ENCODE measurements around the gene CHRDL2. TPM values are rescaled to one million over a fixed set of nuclear protein-coding genes. Genes with fewer than 3 reads are reported as not detected.

The CHRDL2 gene
- total and polyA plus RNA-seq, 2 donors (not counting 1 experiment from before 2014, with no cell fraction given), result 0.24 TPM; not detected in 1

DNA sequence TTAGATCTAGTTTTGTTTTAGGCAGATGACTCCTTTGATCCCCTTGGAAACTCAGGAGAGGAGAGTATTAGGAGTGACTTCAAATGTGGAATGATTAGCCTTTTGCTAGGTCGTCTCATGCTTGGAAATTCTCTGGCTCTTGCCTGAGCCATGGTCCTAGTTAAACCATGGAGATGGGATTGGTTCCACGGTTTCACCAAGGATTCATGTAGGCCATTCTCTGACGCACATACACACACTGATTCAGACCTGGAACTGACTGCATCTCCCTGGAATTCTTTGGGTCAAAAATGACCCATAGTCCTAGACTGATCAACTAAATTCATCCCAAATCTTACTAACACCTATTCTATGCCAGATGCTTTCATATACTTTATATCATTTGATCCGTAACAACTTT is 82.3 kb downstream of the CHRDL2 start:
- peaks cover 0 to 11% of the 10 kb centered on the region in 2 experiments for H3K36me3 ChIP-seq (replicated peaks in 1 of 2; ENCODE audit: control extremely low read depth in 1 of 2, control insufficient read depth in 1 of 2, extremely low read depth in 1 of 2, insufficient read depth in 2 of 2, low read length in 1 of 2)
- H3K27ac Mint-ChIP-seq, result no peak overlapping the region
- no peaks in the 10 kb centered on the region for H3K4me1 Mint-ChIP-seq
- TF ChIP-seq EZH2 (IDR thresholded peaks at IDR 0.05; ENCODE audit: borderline replicate concordance, insufficient read depth, low read depth, low read length, poor library complexity, severe bottlenecking), result no peak
- TF ChIP-seq, protein P1, sequence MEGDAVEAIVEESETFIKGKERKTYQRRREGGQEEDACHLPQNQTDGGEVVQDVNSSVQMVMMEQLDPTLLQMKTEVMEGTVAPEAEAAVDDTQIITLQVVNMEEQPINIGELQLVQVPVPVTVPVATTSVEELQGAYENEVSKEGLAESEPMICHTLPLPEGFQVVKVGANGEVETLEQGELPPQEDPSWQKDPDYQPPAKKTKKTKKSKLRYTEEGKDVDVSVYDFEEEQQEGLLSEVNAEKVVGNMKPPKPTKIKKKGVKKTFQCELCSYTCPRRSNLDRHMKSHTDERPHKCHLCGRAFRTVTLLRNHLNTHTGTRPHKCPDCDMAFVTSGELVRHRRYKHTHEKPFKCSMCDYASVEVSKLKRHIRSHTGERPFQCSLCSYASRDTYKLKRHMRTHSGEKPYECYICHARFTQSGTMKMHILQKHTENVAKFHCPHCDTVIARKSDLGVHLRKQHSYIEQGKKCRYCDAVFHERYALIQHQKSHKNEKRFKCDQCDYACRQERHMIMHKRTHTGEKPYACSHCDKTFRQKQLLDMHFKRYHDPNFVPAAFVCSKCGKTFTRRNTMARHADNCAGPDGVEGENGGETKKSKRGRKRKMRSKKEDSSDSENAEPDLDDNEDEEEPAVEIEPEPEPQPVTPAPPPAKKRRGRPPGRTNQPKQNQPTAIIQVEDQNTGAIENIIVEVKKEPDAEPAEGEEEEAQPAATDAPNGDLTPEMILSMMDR (IDR thresholded peaks at IDR 0.05), result no peak
- no peaks in the 10 kb centered on the region for H3K9me3 Mint-ChIP-seq (ENCODE audit: insufficient read depth)
- H3K4me1 ChIP-seq (ENCODE audit: control insufficient read depth in 2 of 2, insufficient read depth in 2 of 2, low read length in 2 of 2), result no peaks in the 10 kb centered on the region
- H3K9ac ChIP-seq (ENCODE audit: low read length), result no peak overlapping the region
- H4K20me1 ChIP-seq (ENCODE audit: control insufficient read depth, insufficient read depth, low read length, poor library complexity, severe bottlenecking), result no peaks in the 10 kb centered on the region
- no peaks in the 10 kb centered on the region for H3K27me3 ChIP-seq (replicated peaks in 1 of 4; ENCODE audit: control extremely low read depth in 1 of 4, control insufficient read depth in 3 of 4, insufficient read depth in 4 of 4, low read length in 3 of 4)
- CTCF ChIA-PET, result no interaction called here
- ATAC-seq (ENCODE audit: low read depth) (no peak), DNase-seq (no peak)
- H3K4me2 ChIP-seq (replicated peaks; ENCODE audit: low read depth, low read length, poor library complexity, severe bottlenecking), result no peak overlapping the region
- no peaks in the 10 kb centered on the region for H3K9me3 ChIP-seq (ENCODE audit: control extremely low read depth in 1 of 3, control insufficient read depth in 2 of 3, insufficient read depth in 1 of 3, low read length in 2 of 3)
- no peak overlapping the region for H3K4me3 Mint-ChIP-seq
- H2AFZ ChIP-seq (ENCODE audit: insufficient read depth, low read depth, low read length, poor library complexity, severe bottlenecking), result no peak overlapping the region
- intact Hi-C loops (cut with micrococcal nuclease), result no loop called here
- WGBS (ENCODE audit: insufficient coverage), result 100% methylated on average over 3 of the region's 4 CpGs
- H3K4me3 ChIP-seq (ENCODE audit: control extremely low read depth in 1 of 5, extremely low read depth in 1 of 5, insufficient read depth in 1 of 5, low read depth in 2 of 5, low read length in 4 of 5), result no peak overlapping the region
- H3K27me3 Mint-ChIP-seq, result no peaks in the 10 kb centered on the region
- POLR2A ChIA-PET, result no interaction called here
- H3K27ac ChIP-seq (ENCODE audit: low read length in 2 of 2), result no peak overlapping the region
- H3K79me2 ChIP-seq (ENCODE audit: control insufficient read depth, insufficient read depth, low read length), result no peaks in the 10 kb centered on the region

DNA sequence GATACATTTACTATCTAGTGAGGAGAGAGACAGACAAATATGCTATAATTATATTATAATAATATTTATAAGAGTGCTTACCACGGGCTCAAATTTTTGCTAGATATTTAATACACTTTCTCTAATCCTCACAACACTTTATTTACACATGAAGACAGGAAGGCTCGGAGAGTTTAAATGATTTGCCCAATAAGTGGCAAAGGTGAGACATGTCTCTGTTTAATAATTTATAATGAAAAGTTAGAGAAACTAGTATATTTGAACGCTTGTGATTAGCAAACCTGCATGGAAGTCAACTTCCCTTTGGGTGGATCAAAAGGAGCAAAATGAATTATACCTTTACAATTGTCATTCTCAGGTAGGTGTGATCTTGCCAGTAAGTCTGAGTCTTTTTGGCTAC is 83.4 kb downstream of the CHRDL2 start:
- Mint-ChIP-seq H3K4me3 (no peak overlapping the region), H3K9me3 (ENCODE audit: insufficient read depth) (no peaks in the 10 kb centered on the region), H3K27me3 (no peaks in the 10 kb centered on the region), H3K4me1 (no peaks in the 10 kb centered on the region), H3K27ac (no peak overlapping the region)
- no peaks in the 10 kb centered on the region for H3K27me3 ChIP-seq (replicated peaks in 1 of 4; ENCODE audit: control extremely low read depth in 1 of 4, control insufficient read depth in 3 of 4, insufficient read depth in 4 of 4, low read length in 3 of 4)
- intact Hi-C loops (cut with micrococcal nuclease), result no loop called here
- no peak overlapping the region for H3K9ac ChIP-seq (ENCODE audit: low read length)
- ATAC-seq (ENCODE audit: low read depth) (no peak), DNase-seq (no peak)
- no peaks in the 10 kb centered on the region for H4K20me1 ChIP-seq (ENCODE audit: control insufficient read depth, insufficient read depth, low read length, poor library complexity, severe bottlenecking)
- no peak overlapping the region for H3K4me2 ChIP-seq (replicated peaks; ENCODE audit: low read depth, low read length, poor library complexity, severe bottlenecking)
- no peak overlapping the region for H3K27ac ChIP-seq (ENCODE audit: low read length in 2 of 2)
- ChIA-PET POLR2A (no interaction called here), CTCF (no interaction called here)
- no peak overlapping the region for H3K4me3 ChIP-seq (ENCODE audit: control extremely low read depth in 1 of 5, extremely low read depth in 1 of 5, insufficient read depth in 1 of 5, low read depth in 2 of 5, low read length in 4 of 5)
- TF ChIP-seq, protein P1 (IDR thresholded peaks at IDR 0.05), result no peak
- TF ChIP-seq EZH2 (IDR thresholded peaks at IDR 0.05; ENCODE audit: borderline replicate concordance, insufficient read depth, low read depth, low read length, poor library complexity, severe bottlenecking), result no peak
- no peak overlapping the region for H2AFZ ChIP-seq (ENCODE audit: insufficient read depth, low read depth, low read length, poor library complexity, severe bottlenecking)
- no peaks in the 10 kb centered on the region for H3K9me3 ChIP-seq (ENCODE audit: control extremely low read depth in 1 of 3, control insufficient read depth in 2 of 3, insufficient read depth in 1 of 3, low read length in 2 of 3)
- no peaks in the 10 kb centered on the region for H3K4me1 ChIP-seq (ENCODE audit: control insufficient read depth in 2 of 2, insufficient read depth in 2 of 2, low read length in 2 of 2)
- peaks cover 0 to 11% of the 10 kb centered on the region in 2 experiments for H3K36me3 ChIP-seq (replicated peaks in 1 of 2; ENCODE audit: control extremely low read depth in 1 of 2, control insufficient read depth in 1 of 2, extremely low read depth in 1 of 2, insufficient read depth in 2 of 2, low read length in 1 of 2)
- WGBS (ENCODE audit: insufficient coverage), result no CpG with 5 or more reads among the region's 3 CpGs
- H3K79me2 ChIP-seq (ENCODE audit: control insufficient read depth, insufficient read depth, low read length), result no peaks in the 10 kb centered on the region
